ENCODE results near the gene PRELID2.

The PRELID2 gene

DNA sequence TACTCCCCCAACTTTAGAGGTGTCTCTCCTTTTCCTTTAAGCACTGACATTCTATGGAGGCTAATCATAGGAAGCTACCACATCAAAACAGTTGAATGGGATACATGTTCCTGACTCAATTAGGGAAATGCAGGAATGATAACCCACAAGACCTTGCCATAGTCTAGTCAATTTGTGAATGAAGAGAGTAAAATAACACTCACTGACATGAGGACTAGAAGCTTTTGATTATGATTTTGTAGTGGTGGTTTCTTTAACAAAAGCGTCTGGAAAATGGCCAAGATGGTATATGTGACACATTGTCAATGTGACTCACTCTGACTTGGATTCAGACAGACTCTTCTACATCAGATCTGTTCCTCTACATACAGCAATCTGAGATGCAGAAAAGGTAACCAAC, 13.7 kb upstream of the PRELID2 start:
- no peak for TF ChIP-seq EZH2phosphoT487 (conservative IDR thresholded peaks at IDR 0.05; ENCODE audit: low read length)
- TF ChIP-seq, protein P1, sequence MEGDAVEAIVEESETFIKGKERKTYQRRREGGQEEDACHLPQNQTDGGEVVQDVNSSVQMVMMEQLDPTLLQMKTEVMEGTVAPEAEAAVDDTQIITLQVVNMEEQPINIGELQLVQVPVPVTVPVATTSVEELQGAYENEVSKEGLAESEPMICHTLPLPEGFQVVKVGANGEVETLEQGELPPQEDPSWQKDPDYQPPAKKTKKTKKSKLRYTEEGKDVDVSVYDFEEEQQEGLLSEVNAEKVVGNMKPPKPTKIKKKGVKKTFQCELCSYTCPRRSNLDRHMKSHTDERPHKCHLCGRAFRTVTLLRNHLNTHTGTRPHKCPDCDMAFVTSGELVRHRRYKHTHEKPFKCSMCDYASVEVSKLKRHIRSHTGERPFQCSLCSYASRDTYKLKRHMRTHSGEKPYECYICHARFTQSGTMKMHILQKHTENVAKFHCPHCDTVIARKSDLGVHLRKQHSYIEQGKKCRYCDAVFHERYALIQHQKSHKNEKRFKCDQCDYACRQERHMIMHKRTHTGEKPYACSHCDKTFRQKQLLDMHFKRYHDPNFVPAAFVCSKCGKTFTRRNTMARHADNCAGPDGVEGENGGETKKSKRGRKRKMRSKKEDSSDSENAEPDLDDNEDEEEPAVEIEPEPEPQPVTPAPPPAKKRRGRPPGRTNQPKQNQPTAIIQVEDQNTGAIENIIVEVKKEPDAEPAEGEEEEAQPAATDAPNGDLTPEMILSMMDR (IDR thresholded peaks at IDR 0.05; ENCODE audit: insufficient read depth, low read length, poor library complexity, severe bottlenecking): no peak
- Histone ChIP-seq H3K36me3 (ENCODE audit: low read length) (no peaks in the 10 kb centered on the region), H2AFZ (ENCODE audit: low read depth, low read length, severe bottlenecking) (no peak overlapping the region), H3K79me2 (ENCODE audit: insufficient read depth, low read length) (no peaks in the 10 kb centered on the region), H3K9me3 (ENCODE audit: insufficient read depth, low read length) (no peaks in the 10 kb centered on the region), H3K27ac (ENCODE audit: low read depth, low read length) (no peak overlapping the region), H3K9me2 (replicated peaks; ENCODE audit: insufficient read depth, low read length) (no peaks in the 10 kb centered on the region), H3K4me3 (ENCODE audit: insufficient read depth, low read length, poor library complexity, severe bottlenecking) (no peak overlapping the region), H4K20me1 (ENCODE audit: low read depth, low read length) (no peaks in the 10 kb centered on the region), H3K9ac (ENCODE audit: low read length) (no peak overlapping the region), H3F3A (ENCODE audit: insufficient read depth) (no peaks in the 10 kb centered on the region), H3K4me2 (ENCODE audit: low read depth, low read length, poor library complexity, severe bottlenecking) (no peak overlapping the region), H3K27me3 (ENCODE audit: low read length) (no peaks in the 10 kb centered on the region)

DNA sequence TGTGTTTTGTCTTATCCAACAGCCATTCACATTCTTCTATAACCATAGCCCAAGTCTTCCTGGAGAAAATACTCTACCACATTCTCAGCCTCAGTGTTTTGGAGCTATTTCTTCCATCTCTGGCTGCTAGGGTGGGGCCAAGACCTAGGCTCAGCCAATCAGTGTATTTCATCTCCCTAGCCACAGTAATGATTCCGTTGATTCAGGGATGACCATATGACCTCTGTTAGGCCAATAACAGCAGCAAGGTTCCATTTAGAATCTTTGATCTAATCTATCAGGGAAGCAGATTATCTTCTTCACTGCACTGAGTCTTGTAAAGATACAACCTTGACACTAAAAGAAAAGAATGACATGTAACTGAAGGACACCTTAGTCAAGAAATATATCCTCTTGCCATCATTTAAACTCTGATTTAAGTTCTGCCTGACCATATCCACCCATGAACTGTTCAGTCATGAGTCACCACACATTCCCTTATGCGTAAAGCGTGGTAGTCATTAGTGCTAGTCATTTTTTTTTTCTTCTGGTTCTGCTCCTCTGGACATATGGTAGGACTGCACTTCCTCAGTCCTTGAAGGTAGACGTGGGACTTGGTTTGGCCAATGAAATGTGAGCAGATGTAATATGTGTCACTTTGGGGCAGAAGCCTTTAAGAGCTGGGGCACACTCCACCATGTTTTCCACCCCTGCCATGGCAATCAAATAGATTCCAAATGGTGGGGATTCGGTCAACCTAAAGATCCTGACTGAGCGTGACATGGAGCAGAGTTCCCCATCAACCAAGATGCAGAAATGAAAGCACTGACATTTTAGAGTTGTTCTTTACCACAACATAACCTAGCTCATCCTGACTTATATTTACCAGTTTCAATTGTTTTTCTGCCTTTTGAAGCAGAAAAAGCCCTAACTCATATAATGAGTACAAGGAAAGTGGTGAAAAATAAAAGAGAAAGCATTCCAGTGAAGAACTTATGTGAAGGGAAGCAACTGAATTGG, 12.7 kb upstream of the PRELID2 start:
- Histone ChIP-seq H3F3A (ENCODE audit: insufficient read depth) (no peaks in the 10 kb centered on the region), H2AFZ (ENCODE audit: low read depth, low read length, severe bottlenecking) (no peak overlapping the region), H3K9me3 (ENCODE audit: insufficient read depth, low read length) (no peaks in the 10 kb centered on the region), H3K9me2 (replicated peaks; ENCODE audit: insufficient read depth, low read length) (no peaks in the 10 kb centered on the region), H3K79me2 (ENCODE audit: insufficient read depth, low read length) (no peaks in the 10 kb centered on the region), H3K9ac (ENCODE audit: low read length) (no peak overlapping the region), H3K27me3 (ENCODE audit: low read length) (no peaks in the 10 kb centered on the region), H3K4me2 (ENCODE audit: low read depth, low read length, poor library complexity, severe bottlenecking) (no peak overlapping the region), H4K20me1 (ENCODE audit: low read depth, low read length) (no peaks in the 10 kb centered on the region), H3K36me3 (ENCODE audit: low read length) (no peaks in the 10 kb centered on the region), H3K4me3 (ENCODE audit: insufficient read depth, low read length, poor library complexity, severe bottlenecking) (no peak overlapping the region), H3K27ac (ENCODE audit: low read depth, low read length) (no peak overlapping the region)
- TF ChIP-seq, protein P1 (IDR thresholded peaks at IDR 0.05; ENCODE audit: insufficient read depth, low read length, poor library complexity, severe bottlenecking): no peak
- TF ChIP-seq EZH2phosphoT487 (conservative IDR thresholded peaks at IDR 0.05; ENCODE audit: low read length): no peak

DNA sequence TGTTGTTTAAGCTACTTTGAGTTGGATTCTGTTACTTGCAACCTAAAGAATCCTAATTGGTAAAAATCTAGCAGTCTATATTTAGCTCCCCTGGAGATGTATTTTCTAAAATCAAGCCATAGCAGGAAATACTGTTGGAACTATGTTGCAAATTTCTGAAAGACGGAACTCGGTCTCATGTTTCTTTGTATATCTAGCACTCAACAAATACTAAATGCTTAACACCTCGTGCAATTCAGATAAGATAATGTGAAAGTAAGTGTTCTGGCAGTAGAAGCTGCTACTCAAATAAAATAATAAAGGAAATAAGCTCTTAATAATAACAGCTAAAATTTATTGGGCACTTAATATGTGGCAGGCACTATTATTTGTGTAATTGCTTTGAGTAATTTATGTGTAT, 10.9 kb upstream of the PRELID2 start:
- H3K27me3 ChIP-seq (ENCODE audit: low read length): no peaks in the 10 kb centered on the region
- H3K4me3 ChIP-seq (ENCODE audit: insufficient read depth, low read length, poor library complexity, severe bottlenecking): no peak overlapping the region
- H3K27ac ChIP-seq (ENCODE audit: low read depth, low read length): no peak overlapping the region
- no peaks in the 10 kb centered on the region for H3F3A ChIP-seq (ENCODE audit: insufficient read depth)
- H3K9me3 ChIP-seq (ENCODE audit: insufficient read depth, low read length): no peaks in the 10 kb centered on the region
- no peak overlapping the region for H2AFZ ChIP-seq (ENCODE audit: low read depth, low read length, severe bottlenecking)
- TF ChIP-seq, protein P1 (IDR thresholded peaks at IDR 0.05; ENCODE audit: insufficient read depth, low read length, poor library complexity, severe bottlenecking): no peak
- no peak for TF ChIP-seq EZH2phosphoT487 (conservative IDR thresholded peaks at IDR 0.05; ENCODE audit: low read length)
- H4K20me1 ChIP-seq (ENCODE audit: low read depth, low read length): no peaks in the 10 kb centered on the region
- H3K9me2 ChIP-seq (replicated peaks; ENCODE audit: insufficient read depth, low read length): no peaks in the 10 kb centered on the region
- H3K9ac ChIP-seq (ENCODE audit: low read length): no peak overlapping the region
- H3K4me2 ChIP-seq (ENCODE audit: low read depth, low read length, poor library complexity, severe bottlenecking): no peak overlapping the region
- H3K79me2 ChIP-seq (ENCODE audit: insufficient read depth, low read length): no peaks in the 10 kb centered on the region
- no peaks in the 10 kb centered on the region for H3K36me3 ChIP-seq (ENCODE audit: low read length)

Measured in SU-DHL-6 (cell line).